B cell (primary cell): Measurements from ENCODE around the gene BMAL1. TPM values are rescaled to one million over a fixed set of nuclear protein-coding genes. Genes with fewer than 3 reads are reported as not detected.

Experiments used
- ATAC-seq: fragments of 200-7000 bp; cut with Tn5 transposase; one replicate; pipeline ENCODE4 v1.10.0; 2021; ENCODE audit warnings: low read depth, mild to moderate bottlenecking, moderate number of reproducible peaks, moderate library complexity
- CTCF ChIA-PET: fragments of 350-600 bp; sonication (Branson Sonifier 250); formaldehyde crosslinking; loops from one replicate; lab custom pipeline; 2021; ENCODE audit warnings: antibody characterized with exemption, inconsistent platforms; lab: Charles Lee
- POLR2A ChIA-PET: fragments of 350-600 bp; sonication (Branson Sonifier 250); formaldehyde crosslinking; loops from one replicate; lab custom pipeline; 2021; ENCODE audit warnings: antibody characterized with exemption; lab: Charles Lee
- DNase-seq: peaks from one replicate; pipeline ENCODE4 v3.0.0; 2013
- H2AFZ ChIP-seq: 2 replicates; pipeline ENCODE4 v1.6.1; 2012; ENCODE audit warnings: mild to moderate bottlenecking, low read depth, low read length; ENCODE audit not compliant: insufficient read depth, poor library complexity, severe bottlenecking
- H3K27ac ChIP-seq, 2 donors: 1 replicate in 1 of 2; 2 replicates in 1 of 2; pipeline ENCODE4 v1.5.1; 2012 to 2013; ENCODE audit warnings: low read length in 2 of 2, mild to moderate bottlenecking in 2 of 2, moderate library complexity in 1 of 2
- H3K27me3 ChIP-seq, 4 experiments: fragments of 200-600 bp in 1 of 4; sonication (generic) in 1 of 4; replicated peaks in 1 of 4; 1 replicate in 2 of 4; 2 replicates in 2 of 4; pipeline versions ENCODE4 v1.6.1 to v1.7.0; 2013 to 2016; ENCODE audit warnings: low read length in 3 of 4, mild to moderate bottlenecking in 2 of 4, mixed read lengths in 1 of 4, moderate library complexity in 1 of 4; ENCODE audit not compliant: insufficient read depth in 4 of 4, control insufficient read depth in 3 of 4; ENCODE audit errors: control extremely low read depth in 1 of 4
- H3K36me3 ChIP-seq, 2 experiments: replicated peaks in 1 of 2; 1 replicate in 1 of 2; 2 replicates in 1 of 2; pipeline versions ENCODE4 v1.6.1 to v1.7.1; 2013; ENCODE audit warnings: low read length in 1 of 2; ENCODE audit not compliant: insufficient read depth in 2 of 2, control insufficient read depth in 1 of 2; ENCODE audit errors: control extremely low read depth in 1 of 2, extremely low read depth in 1 of 2
- H3K4me1 ChIP-seq, 2 donors: fragments of 200-600 bp in 1 of 2; sonication (generic) in 1 of 2; 1 replicate in 1 of 2; 2 replicates in 1 of 2; pipeline versions ENCODE4 v1.5.1 to v1.6.1; 2013 to 2017; ENCODE audit warnings: low read length in 2 of 2; ENCODE audit not compliant: control insufficient read depth in 2 of 2, insufficient read depth in 2 of 2
- H3K4me2 ChIP-seq: replicated peaks from 2 replicates; pipeline ENCODE3; 2012; ENCODE audit warnings: mild to moderate bottlenecking, low read depth, low read length; ENCODE audit not compliant: poor library complexity, severe bottlenecking
- H3K4me3 ChIP-seq, 5 experiments: fragments of 200-600 bp in 1 of 5; sonication (generic) in 1 of 5; 1 replicate in 3 of 5; 2 replicates in 2 of 5; pipeline versions ENCODE4 v1.5.1 to v1.7.0; 2011 to 2016; ENCODE audit warnings: low read length in 4 of 5, mild to moderate bottlenecking in 4 of 5, low read depth in 2 of 5, control low read depth in 1 of 5, moderate library complexity in 1 of 5; ENCODE audit not compliant: insufficient read depth in 1 of 5; ENCODE audit errors: control extremely low read depth in 1 of 5, extremely low read depth in 1 of 5
- H3K79me2 ChIP-seq: fragments of 200-600 bp; sonication (generic); one replicate; pipeline ENCODE4 v1.6.0; 2016; ENCODE audit warnings: low read length; ENCODE audit not compliant: control insufficient read depth, insufficient read depth
- H3K9ac ChIP-seq: fragments of 200-600 bp; sonication (generic); 2 replicates; pipeline ENCODE4 v1.6.1; 2017; ENCODE audit warnings: mild to moderate bottlenecking, low read length, moderate library complexity
- H3K9me3 ChIP-seq, 3 donors: one replicate each; pipeline versions ENCODE4 v1.6.1 to v1.7.1; 2013; ENCODE audit warnings: low read length in 2 of 3; ENCODE audit not compliant: control insufficient read depth in 2 of 3, insufficient read depth in 1 of 3; ENCODE audit errors: control extremely low read depth in 1 of 3
- H4K20me1 ChIP-seq: 2 replicates; pipeline ENCODE4 v1.6.0; 2012; ENCODE audit warnings: mild to moderate bottlenecking, low read length; ENCODE audit not compliant: insufficient read depth, control insufficient read depth, poor library complexity, severe bottlenecking
- H3K27ac Mint-ChIP-seq: one replicate; pipeline ENCODE4 v1.8.0; 2021; ENCODE audit warnings: mixed read lengths
- H3K27me3 Mint-ChIP-seq: one replicate; pipeline ENCODE4 v1.8.0; 2021; ENCODE audit warnings: mixed read lengths
- H3K4me1 Mint-ChIP-seq: one replicate; pipeline ENCODE4 v1.8.0; 2021; ENCODE audit warnings: mixed read lengths
- H3K4me3 Mint-ChIP-seq: one replicate; pipeline ENCODE4 v1.8.0; 2021; ENCODE audit warnings: mixed read lengths
- H3K9me3 Mint-ChIP-seq: one replicate; pipeline ENCODE4 v1.8.0; 2022; ENCODE audit warnings: mixed read lengths; ENCODE audit not compliant: insufficient read depth
- CTCF ChIP-seq: fragments of 200-600 bp; IDR thresholded peaks from one replicate; pipeline ENCODE4 v1.8.0; 2022; ENCODE audit warnings: antibody characterized with exemption, mild to moderate bottlenecking
- EZH2 ChIP-seq: IDR thresholded peaks from 2 replicates; pipeline ENCODE4 v1.6.1; 2012; ENCODE audit warnings: borderline replicate concordance, low read depth, mild to moderate bottlenecking, moderate library complexity, low read length; ENCODE audit not compliant: insufficient read depth, poor library complexity, severe bottlenecking
- WGBS: methylation state at CpG from one replicate; pipeline ENCODE4 v1.1.5; 2013; ENCODE audit warnings: missing lambda C conversion rate; ENCODE audit not compliant: insufficient coverage; 5-methylcytosine and 5-hydroxymethylcytosine counted together
- intact Hi-C: fragments of 100-400 bp; cut with micrococcal nuclease; formaldehyde crosslinking; loops from one replicate; pipeline ENCODE4 v1.10.0; 2022
- polyA plus RNA-seq: library from polyadenylated mRNA; depleted of rRNA; stranded (reverse); fragments of >200 nt; gene quantifications from 2 replicates; pipeline ENCODE4 v1.2.3, GENCODE V29; 2012
- total RNA-seq, 2 donors: library from RNA; stranded (reverse); fragments of 120-200 nt in 1 of 2; gene quantifications; 1 replicate in 1 of 2; 2 replicates in 1 of 2; pipeline versions ENCODE4 v1.2.3 to v1.2.4, GENCODE V29; 2013 to 2022

BMAL1 gene
- total and polyA plus RNA-seq, 2 donors (not counting 1 experiment from before 2014, with no cell fraction given), result 8.6 to 39.1 TPM

GRCh38 chr11:13249177-13249576 lies 28.4 kb upstream of the BMAL1 start:
- H3K4me2 ChIP-seq, result no peak overlapping the region
- no peaks in the 10 kb centered on the region for H3K4me1 ChIP-seq
- H3K9ac ChIP-seq, result no peak overlapping the region
- H3K79me2 ChIP-seq, result no peaks in the 10 kb centered on the region
- no peak for DNase-seq
- no peak overlapping the region for H3K27ac ChIP-seq
- Mint-ChIP-seq H3K27ac (no peak overlapping the region), H3K9me3 (no peaks in the 10 kb centered on the region), H3K4me3 (no peak overlapping the region), H3K4me1 (no peaks in the 10 kb centered on the region), H3K27me3 (peaks cover 26% of the 10 kb centered on the region)
- H2AFZ ChIP-seq, result no peak overlapping the region
- peaks cover 0 to 4% (median 0%) of the 10 kb centered on the region in 4 experiments for H3K27me3 ChIP-seq
- POLR2A ChIA-PET, result no interaction called here
- no peak overlapping the region for H3K4me3 ChIP-seq
- ATAC-seq, result no peak
- H4K20me1 ChIP-seq, result no peaks in the 10 kb centered on the region
- no peaks in the 10 kb centered on the region for H3K36me3 ChIP-seq
- CTCF ChIA-PET, result interaction anchor here (1.8 to 2.0 kb wide), 2 partner anchors 86 to 136 kb away, joined by 5 read pairs; no protein-coding TSS in a partner anchor
- intact Hi-C loops, result no loop called here
- no peaks in the 10 kb centered on the region for H3K9me3 ChIP-seq
- no CpG with 5 or more reads among the region's 2 CpGs for WGBS
- TF ChIP-seq EZH2 (no peak), CTCF (no peak)

GRCh38 chr11:13249992-13250391 lies 27.6 kb upstream of the BMAL1 start:
- Histone ChIP-seq H4K20me1 (no peaks in the 10 kb centered on the region), H3K27me3 (peaks cover 0 to 12% (median 0%) of the 10 kb centered on the region in 4 experiments), H3K4me1 (no peaks in the 10 kb centered on the region), H3K9ac (no peak overlapping the region), H3K36me3 (no peaks in the 10 kb centered on the region), H2AFZ (no peak overlapping the region), H3K9me3 (no peaks in the 10 kb centered on the region), H3K79me2 (no peaks in the 10 kb centered on the region), H3K27ac (no peak overlapping the region), H3K4me2 (no peak overlapping the region), H3K4me3 (no peak overlapping the region)
- 79% methylated on average over 2 of the region's 2 CpGs for WGBS
- no peak for TF ChIP-seq CTCF
- TF ChIP-seq EZH2, result no peak
- H3K27me3 Mint-ChIP-seq, result peaks cover 19% of the 10 kb centered on the region
- no peak overlapping the region for H3K27ac Mint-ChIP-seq
- H3K4me3 Mint-ChIP-seq, result no peak overlapping the region
- H3K9me3 Mint-ChIP-seq, result no peaks in the 10 kb centered on the region
- ATAC-seq (no peak), DNase-seq (no peak)
- intact Hi-C loops, result no loop called here
- ChIA-PET CTCF (interaction anchor here (1.8 to 2.2 kb wide), 2 partner anchors 85 to 94 kb away, joined by 5 to 7 read pairs; no protein-coding TSS in a partner anchor), POLR2A (no interaction called here)
- no peaks in the 10 kb centered on the region for H3K4me1 Mint-ChIP-seq
